Smooth muscle cell of the pulmonary artery (primary cell): ENCODE measurements around the gene SYT6. TPM values are rescaled to one million over a fixed set of nuclear protein-coding genes. Genes with fewer than 3 reads are reported as not detected.

Source experiments
- total RNA-seq: library from RNA; depleted of rRNA; stranded (reverse); fragments of >200 nt; gene quantifications from 2 replicates; pipeline ENCODE4 v1.2.3, GENCODE V29; 2014

SYT6 gene, protein sequence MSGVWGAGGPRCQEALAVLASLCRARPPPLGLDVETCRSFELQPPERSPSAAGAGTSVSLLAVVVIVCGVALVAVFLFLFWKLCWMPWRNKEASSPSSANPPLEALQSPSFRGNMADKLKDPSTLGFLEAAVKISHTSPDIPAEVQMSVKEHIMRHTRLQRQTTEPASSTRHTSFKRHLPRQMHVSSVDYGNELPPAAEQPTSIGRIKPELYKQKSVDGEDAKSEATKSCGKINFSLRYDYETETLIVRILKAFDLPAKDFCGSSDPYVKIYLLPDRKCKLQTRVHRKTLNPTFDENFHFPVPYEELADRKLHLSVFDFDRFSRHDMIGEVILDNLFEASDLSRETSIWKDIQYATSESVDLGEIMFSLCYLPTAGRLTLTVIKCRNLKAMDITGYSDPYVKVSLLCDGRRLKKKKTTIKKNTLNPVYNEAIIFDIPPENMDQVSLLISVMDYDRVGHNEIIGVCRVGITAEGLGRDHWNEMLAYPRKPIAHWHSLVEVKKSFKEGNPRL
- total RNA-seq: not detected in 2 replicates

GRCh38 chr1:114153261-114154145 is at the start of gene SYT6:
SYT6 (minus strand) TSS chr1:114153869; CDS start chr1:114153772, 97 bp downstream.

Other genes starting within 250 kb of the SYT6 start
- 11.7 and 13.6 TPM in 2 replicates for gene AP4B1, start 249.1 kb downstream of the SYT6 start, total RNA-seq
- gene DCLRE1B, start 248.5 kb downstream of the SYT6 start, total RNA-seq: 1.7 and 1.8 TPM in 2 replicates
- 31.0 and 34.3 TPM in 2 replicates for gene HIPK1, start 224.5 kb downstream of the SYT6 start, total RNA-seq
- gene OLFML3, start 174.4 kb downstream of the SYT6 start, total RNA-seq: 24.8 and 36.4 TPM in 2 replicates